Spinal cord (tissue), 10 donors: Measurements from ENCODE around the gene SDCCAG8. TPM values are rescaled to one million over a fixed set of nuclear protein-coding genes. Genes with fewer than 3 reads are reported as not detected.

Experiments
- DNase-seq, 6 donors: peaks; one replicate each; pipeline versions ENCODE4 v3.0.0 to v3.0.0-alpha.2; 2013 to 2015; ENCODE audit warnings: low spot score in 6 of 6, low read depth in 4 of 6
- H3K27ac ChIP-seq: one replicate; pipeline ENCODE4 v1.5.1; 2013; ENCODE audit warnings: low read depth, low read length, control low read depth
- H3K27me3 ChIP-seq: one replicate; pipeline ENCODE4 v1.6.1; 2013; ENCODE audit warnings: low read length; ENCODE audit not compliant: control insufficient read depth, insufficient read depth
- H3K36me3 ChIP-seq: one replicate; pipeline ENCODE4 v1.6.1; 2013; ENCODE audit warnings: low read length; ENCODE audit not compliant: control insufficient read depth, insufficient read depth
- H3K4me1 ChIP-seq: one replicate; pipeline ENCODE4 v1.6.1; 2013; ENCODE audit warnings: low read length; ENCODE audit not compliant: control insufficient read depth, insufficient read depth
- H3K4me3 ChIP-seq: one replicate; pipeline ENCODE4 v1.5.1; 2013; ENCODE audit warnings: low read depth, low read length, control low read depth
- H3K9me3 ChIP-seq: one replicate; pipeline ENCODE4 v1.6.1; 2013; ENCODE audit warnings: low read length; ENCODE audit not compliant: control insufficient read depth, insufficient read depth
- WGBS: methylation state at CpG from one replicate; pipeline ENCODE4 v1.1.5; 2013; ENCODE audit warnings: missing lambda C conversion rate; ENCODE audit not compliant: insufficient coverage; 5-methylcytosine and 5-hydroxymethylcytosine counted together
- polyA plus RNA-seq, 2 donors: library from polyadenylated mRNA; unstranded; fragments of 120-200 nt; gene quantifications; one replicate each; pipeline ENCODE4 v1.2.1, GENCODE V29; 2013; ENCODE audit not compliant: insufficient read length in 2 of 2
- total RNA-seq, 2 donors: library from RNA; depleted of rRNA in 1 of 2; stranded (reverse); fragments of 120-200 nt in 1 of 2; fragments of >200 nt in 1 of 2; gene quantifications; one replicate each; pipeline versions ENCODE4 v1.2.3 to v1.2.4, GENCODE V29; 2013 to 2014
- donor health status: healthy.

Gene SDCCAG8
- total and polyA plus RNA-seq, 4 donors, result 48.3 to 73.3 (median 71.6) TPM

- peak in 2 of 6 donors; percentile 86 to 88 for DNase-seq
- H3K36me3 ChIP-seq, result peaks cover 9% of the 10 kb centered on the region
- H3K4me3 ChIP-seq, result no peak overlapping the region
- H3K4me1 ChIP-seq, result peaks cover 28% of the 10 kb centered on the region
- WGBS, result 33% methylated on average over 2 of the region's 7 CpGs
- no peaks in the 10 kb centered on the region for H3K9me3 ChIP-seq
- no peaks in the 10 kb centered on the region for H3K27me3 ChIP-seq
- H3K27ac ChIP-seq, result no peak overlapping the region
These were observed 220.1 kb downstream of the SDCCAG8 start for GRCh38 chr1:243475966-243476365.

GRCh38 chr1:243477731-243478290, 222.0 kb downstream of the SDCCAG8 start:
- 97% methylated on average over 4 of the region's 7 CpGs for WGBS

GRCh38 chr1:243481101-243481500, 225.3 kb downstream of the SDCCAG8 start:
- H3K9me3 ChIP-seq, result no peaks in the 10 kb centered on the region
- no peaks in the 10 kb centered on the region for H3K36me3 ChIP-seq
- no peak overlapping the region for H3K27ac ChIP-seq
- H3K4me1 ChIP-seq, result peaks cover 21% of the 10 kb centered on the region
- no peaks in the 10 kb centered on the region for H3K27me3 ChIP-seq
- H3K4me3 ChIP-seq, result no peak overlapping the region
- 87% methylated on average over 4 of the region's 5 CpGs for WGBS
- no peak for DNase-seq

More at GRCh38 chr1:243477731-243478290, 222.0 kb downstream of the SDCCAG8 start:
- Histone ChIP-seq H3K27ac (no peak overlapping the region), H3K36me3 (peaks cover 9% of the 10 kb centered on the region), H3K27me3 (no peaks in the 10 kb centered on the region), H3K9me3 (no peaks in the 10 kb centered on the region), H3K4me3 (no peak overlapping the region), H3K4me1 (peaks cover 33% of the 10 kb centered on the region)
- DNase-seq, result no peak

- DNase-seq, result peak in 2 of 6 donors; percentile 71 to 88
- Histone ChIP-seq H3K27me3 (no peaks in the 10 kb centered on the region), H3K4me1 (peaks cover 20% of the 10 kb centered on the region), H3K4me3 (peak overlapping the region; percentile 33), H3K9me3 (no peaks in the 10 kb centered on the region), H3K27ac (no peak overlapping the region), H3K36me3 (peaks cover 4% of the 10 kb centered on the region)
- 18% methylated on average over 25 of the region's 25 CpGs for WGBS
These were observed 226.5 kb downstream of the SDCCAG8 start for GRCh38 chr1:243482141-243483022.

GRCh38 chr1:243483071-243483771, 227.4 kb downstream of the SDCCAG8 start:
- H3K27ac ChIP-seq, result no peak overlapping the region
- H3K9me3 ChIP-seq, result no peaks in the 10 kb centered on the region
- H3K27me3 ChIP-seq, result no peaks in the 10 kb centered on the region
- peak overlapping the region; percentile 33 for H3K4me3 ChIP-seq
- WGBS, result 3% methylated on average over 59 of the region's 60 CpGs
- peaks cover 13% of the 10 kb centered on the region for H3K36me3 ChIP-seq
- peak in 2 of 6 donors; percentile 52 to 70 for DNase-seq
- peaks cover 23% of the 10 kb centered on the region for H3K4me1 ChIP-seq

- Histone ChIP-seq H3K27me3 (no peaks in the 10 kb centered on the region), H3K4me1 (peaks cover 31% of the 10 kb centered on the region), H3K9me3 (no peaks in the 10 kb centered on the region), H3K4me3 (no peak overlapping the region), H3K36me3 (peaks cover 16% of the 10 kb centered on the region), H3K27ac (no peak overlapping the region)
- 93% methylated on average over 14 of the region's 16 CpGs for WGBS
- no peak for DNase-seq
These were observed 228.1 kb downstream of the SDCCAG8 start for GRCh38 chr1:243483952-243484351.

GRCh38 chr1:243487036-243487648, 231.3 kb downstream of the SDCCAG8 start:
- Histone ChIP-seq H3K27ac (no peak overlapping the region), H3K9me3 (no peaks in the 10 kb centered on the region), H3K27me3 (no peaks in the 10 kb centered on the region), H3K36me3 (peaks cover 37% of the 10 kb centered on the region), H3K4me3 (no peak overlapping the region), H3K4me1 (peaks cover 37% of the 10 kb centered on the region)
- 91% methylated on average over 12 of the region's 15 CpGs for WGBS
- DNase-seq, result no peak

- Histone ChIP-seq H3K27me3 (no peaks in the 10 kb centered on the region), H3K9me3 (no peaks in the 10 kb centered on the region), H3K4me3 (no peak overlapping the region), H3K4me1 (peaks cover 31% of the 10 kb centered on the region), H3K36me3 (peaks cover 37% of the 10 kb centered on the region), H3K27ac (no peak overlapping the region)
- DNase-seq, result peak in 1 of 6 donors; percentile 62
- 77% methylated on average over 40 of the region's 40 CpGs for WGBS
These were observed 231.9 kb downstream of the SDCCAG8 start for GRCh38 chr1:243487649-243488227.
